Measurements from ENCODE around the gene GHRHR.

The GHRHR gene

DNA sequence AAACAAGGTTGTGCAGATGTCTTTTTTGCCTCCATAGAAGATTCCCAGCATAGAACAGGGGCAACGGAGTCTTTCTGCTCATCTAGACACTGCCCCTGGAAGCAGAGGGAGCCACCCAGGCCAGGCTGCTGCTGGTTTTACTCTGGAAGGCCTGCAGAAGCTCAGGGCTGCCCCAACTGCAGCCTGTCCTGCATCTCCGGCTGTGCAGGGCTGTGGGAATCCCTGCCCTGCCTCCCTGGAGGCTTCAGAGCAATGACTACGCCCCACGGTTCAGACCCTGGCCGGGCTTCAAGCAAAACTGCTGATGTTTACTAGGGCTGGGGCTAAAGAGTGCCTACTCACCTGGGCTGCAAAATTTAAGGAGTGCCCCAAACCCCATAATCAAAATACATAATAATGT lies 43.9 kb downstream of the GHRHR start:
- DNase-seq = no peak

DNA sequence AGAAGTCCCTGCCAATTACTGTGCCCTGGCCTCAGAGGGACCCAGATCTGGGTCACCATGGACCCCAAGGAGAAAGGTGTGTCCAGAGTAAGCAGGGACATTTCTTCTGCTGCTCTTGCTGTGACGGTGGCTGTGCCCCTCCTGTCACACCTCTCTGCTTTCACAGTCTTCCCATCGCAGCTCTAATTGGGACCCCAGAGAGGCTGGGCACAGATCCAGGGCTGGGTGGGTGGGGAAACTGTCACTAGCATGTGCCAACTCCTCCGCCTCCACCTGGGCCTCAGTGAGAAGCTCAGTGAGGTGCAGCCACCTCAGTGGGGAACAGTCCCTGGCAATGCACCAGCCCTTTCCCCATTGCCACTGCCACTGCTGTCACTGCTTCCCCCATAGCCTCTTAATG lies 51.1 kb downstream of the GHRHR start:
- DNase-seq = no peak

DNA sequence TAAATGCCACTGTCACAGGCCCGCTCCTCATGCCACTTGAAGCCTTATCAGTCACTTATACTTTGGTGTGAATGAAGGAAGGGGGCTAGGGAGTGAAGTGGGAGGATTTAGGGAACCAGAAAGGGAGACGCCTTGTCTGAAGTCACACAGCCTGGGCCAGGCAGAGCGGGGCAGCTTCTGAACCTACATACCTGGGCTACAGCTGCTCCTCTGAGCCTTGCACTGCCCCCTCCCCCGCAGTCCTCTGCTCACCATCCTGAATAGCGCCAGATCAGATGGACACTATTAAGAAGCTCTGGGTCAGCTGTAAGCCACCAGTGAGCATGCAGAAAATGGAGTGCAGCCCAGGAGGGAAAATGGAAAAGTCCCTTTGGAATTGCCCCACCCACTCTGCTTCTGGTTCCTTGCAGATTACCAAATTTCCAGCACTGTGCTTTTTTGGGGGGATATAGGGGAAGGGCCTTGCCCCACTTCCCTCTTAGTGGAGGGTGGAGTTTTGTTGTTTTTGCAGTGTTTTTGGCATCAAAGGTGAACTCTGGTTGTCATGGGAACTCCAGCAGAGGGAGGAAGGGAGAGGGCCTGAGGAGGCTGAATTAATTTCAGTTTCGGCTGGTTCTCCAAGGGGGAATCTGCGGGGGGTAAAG lies 53.4 kb downstream of the GHRHR start:
- no peak for DNase-seq

DNA sequence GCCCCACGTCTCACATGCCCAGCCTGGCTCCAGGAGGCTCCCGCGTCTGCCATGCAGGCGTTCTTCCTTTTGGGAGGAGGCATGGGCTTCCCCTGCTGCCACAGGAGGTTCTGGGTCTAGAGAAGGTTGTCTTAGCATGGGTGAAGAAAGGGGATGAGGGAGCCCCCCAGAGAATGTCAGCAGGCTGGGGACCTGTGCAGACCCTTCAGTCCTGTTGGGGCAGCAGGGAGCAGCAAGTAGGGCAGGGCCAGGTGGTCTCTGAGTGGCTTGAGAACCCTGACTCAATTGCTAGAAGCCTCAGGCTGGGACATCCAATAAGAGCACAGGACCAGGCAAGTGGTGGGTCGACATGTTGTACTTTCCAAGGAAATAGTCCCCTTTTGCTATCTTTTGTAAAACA lies 54.0 kb downstream of the GHRHR start:
- DNase-seq = no peak

DNA sequence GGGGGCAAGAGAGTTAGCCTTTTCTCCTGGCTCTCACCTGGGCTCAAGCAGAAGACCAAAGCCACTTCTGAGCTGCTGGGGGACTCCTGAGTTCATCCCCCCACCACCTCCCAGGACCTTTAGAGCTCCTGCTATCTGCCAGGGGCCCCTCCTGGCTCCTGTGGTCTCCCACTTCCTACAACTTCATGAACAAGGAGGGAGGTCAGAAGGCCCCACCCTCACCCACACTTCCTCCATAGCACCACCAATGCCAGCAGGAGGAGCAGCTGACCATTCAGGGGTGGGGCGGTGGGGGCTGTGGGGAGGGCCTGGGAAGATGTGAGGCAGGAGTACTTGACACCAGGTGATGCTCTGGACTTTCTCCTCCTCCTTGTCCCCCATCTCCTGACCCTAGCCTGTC lies 55.8 kb downstream of the GHRHR start:
- DNase-seq = no peak

DNA sequence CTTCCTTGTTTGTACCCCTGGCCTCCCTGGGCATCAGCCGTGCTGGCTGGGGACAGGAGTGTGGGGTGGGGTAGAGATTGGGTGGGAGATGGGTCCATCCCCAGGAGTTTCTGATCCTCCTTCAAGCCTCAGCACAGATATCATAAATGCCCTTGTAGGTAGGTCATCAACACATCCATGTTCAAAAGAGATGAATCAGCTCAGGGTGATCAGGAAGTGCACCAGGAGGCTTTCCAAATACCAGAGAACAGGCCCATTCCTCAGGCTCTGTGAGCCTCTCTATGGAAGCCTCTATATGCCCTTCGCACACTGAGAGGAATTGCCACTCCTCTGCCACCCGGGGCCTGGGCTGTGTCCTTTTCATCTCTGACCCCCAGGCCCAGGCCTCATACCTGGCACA lies 56.4 kb downstream of the GHRHR start:
- no peak for DNase-seq

DNA sequence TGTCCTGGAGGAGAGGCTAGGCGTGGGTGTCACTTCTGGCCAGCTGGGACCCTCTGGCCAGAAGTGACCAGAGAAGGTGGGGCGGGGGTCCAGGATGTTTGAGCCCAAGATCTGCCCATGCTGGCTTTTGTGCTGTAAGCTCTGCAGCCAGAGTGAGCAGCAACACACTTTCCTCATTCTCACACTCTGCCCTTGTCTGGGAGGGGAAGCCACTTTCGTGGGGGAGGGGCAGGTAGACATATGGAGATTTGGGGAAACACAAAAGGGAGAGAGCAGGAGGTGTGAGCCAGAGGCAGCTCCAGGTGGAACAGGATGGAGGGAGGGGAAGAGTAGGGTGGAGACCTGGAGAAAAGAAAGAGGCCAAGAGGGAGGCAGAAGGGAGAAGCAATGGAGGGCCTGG lies 56.9 kb downstream of the GHRHR start:
- no peak for DNase-seq

DNA sequence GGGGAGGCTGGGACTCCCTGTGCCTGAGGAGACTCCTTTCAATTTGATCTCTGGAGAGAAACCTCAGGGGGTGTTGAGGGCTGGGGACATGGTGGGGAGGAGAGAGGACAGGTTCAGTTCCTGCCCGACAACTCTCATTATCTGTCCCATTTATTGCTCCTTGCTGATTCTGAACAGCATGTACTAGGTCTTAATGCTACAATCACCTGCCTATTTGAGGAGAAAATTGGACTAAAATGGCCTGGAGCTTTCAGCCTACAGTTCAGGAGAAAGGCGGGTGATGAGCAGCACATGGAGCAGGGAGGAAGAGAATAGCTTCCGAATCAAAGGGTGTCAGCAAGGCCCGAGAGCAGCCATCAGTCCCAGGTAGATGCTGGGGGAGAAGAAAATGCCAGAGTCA lies 58.4 kb downstream of the GHRHR start:
- no peak for DNase-seq

DNA sequence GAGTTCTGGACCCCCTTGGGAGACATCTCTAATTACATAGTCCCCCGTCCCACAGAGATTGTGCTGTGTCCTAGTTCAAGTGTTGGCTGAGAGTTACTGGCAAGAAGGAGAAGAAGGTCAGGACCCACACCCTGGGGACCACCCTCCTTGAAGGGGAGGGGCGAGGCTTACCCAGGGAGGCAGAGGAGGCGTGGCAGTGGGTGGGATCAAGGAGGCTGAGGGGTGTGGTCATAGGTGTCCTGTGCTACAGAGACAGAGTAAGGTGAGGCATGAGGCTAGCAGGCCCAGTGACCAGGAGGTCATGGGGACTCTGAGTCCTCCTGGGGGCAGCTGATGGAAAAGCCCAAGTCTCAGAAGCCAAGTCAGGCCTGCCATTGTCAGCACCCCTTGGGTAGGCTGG lies 59.0 kb downstream of the GHRHR start:
- DNase-seq = no peak

DNA sequence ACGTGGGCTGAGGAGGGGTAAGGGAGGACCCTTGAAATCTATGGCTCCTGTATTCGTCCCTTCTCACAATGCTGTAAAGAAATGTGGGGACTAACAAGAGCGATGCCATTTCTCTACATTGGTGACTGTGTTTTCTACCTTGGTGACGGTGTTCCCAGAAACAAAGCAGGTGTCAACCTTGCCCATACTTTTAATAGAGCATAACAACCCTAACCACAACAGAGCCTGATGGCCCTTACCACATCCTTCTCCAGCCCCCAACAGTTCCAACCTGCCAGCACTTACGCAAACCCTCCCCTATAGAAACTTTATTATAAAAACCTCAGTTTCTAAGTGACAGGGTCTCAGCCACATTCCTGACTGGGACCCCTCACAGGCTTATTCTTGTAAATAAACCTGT lies 60.1 kb downstream of the GHRHR start:
- peak; percentile 11 to 17 for DNase-seq

DNA sequence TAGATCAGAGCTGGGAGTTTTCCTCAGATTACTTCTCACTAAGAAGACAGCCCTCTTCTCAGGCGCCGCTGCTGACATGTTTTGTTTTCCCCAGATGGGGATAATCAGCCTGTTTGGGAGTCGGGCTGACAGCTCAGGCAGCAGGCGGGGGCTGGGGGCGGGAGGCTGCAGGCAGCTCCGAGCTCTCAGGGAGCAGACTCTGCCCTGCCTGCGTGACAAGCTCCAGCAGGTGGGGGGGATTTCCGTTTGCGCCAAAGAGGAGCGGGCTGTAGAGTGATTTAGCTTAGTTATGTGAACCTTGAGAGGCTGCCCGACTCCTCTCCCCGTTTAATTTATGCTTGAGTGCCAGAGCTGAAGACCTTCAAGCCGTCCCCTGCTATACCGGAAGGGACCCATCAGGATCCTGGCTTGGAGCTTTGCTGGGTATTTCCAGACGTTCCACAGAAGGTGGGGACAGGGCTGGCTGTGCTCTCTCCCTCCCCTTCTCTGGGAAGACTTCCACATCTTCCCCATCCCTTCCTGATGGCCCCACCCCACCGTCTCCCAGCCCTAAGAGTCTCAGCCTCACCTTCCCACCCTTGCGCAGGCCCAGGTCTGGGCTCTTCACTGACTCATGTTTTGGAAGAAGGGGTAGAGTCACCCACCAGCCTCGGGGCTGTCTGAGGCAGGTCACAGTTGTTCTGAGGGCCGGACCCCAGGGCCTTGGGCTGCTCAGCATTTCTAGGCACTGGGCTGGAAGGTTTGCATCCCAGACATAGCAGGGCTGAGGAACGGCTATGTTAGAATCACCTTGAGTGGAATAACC lies 63.6 kb downstream of the GHRHR start:
- DNase-seq = no peak

DNA sequence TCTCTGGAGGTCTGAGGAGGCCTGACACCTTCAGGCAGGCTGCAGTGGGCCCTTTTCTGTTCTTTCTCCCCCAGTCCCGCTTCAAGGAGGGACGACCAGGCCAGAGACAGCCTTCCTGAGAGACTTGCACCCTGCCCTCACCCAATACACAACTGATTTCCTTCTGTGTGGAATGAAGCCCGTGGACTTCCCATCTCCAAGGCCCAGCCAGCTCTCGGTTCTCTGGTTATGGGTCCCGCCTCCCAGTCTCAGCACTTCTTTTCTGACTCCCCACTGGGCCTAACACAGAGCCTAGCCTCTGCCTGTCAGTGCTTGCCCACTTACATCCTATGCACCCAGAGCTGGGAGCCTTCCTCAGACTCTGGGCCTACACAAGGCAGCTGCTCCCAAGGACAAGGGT lies 64.3 kb downstream of the GHRHR start:
- DNase-seq = no peak

DNA sequence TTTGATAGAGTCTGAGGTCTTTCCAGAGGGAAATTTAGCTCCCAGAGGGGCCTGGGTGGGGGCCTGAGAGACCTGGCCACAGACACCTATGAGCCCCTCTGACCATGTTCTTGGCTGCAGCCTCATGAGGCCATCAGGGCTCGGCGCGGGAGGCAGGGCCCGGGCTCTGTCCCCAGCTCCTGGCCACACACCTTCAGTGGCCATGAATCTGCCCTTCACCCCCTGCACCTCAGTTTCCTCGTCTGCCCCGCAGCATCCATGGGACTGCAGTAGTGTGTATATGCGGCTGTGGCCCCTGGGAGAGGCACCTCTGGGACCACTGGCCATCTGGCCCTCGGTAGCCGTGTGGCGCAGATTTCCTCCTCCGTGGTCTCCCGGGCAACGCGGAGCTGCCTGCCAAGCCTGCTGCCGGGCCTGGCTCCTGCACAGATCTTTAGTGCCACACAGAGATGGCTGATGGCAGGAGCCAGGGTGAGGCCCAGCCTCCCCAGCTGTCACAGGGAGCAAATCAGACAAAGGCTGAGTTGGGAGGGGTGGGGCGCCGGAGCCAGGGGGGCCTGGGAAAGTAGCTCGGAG lies 64.8 kb downstream of the GHRHR start:
- DNase-seq = no peak
